ENCODE results near the gene SLC39A10.
"Not testable (repeated sequence)": the region's sequence is repeated elsewhere in the genome, so short reads cannot be mapped to it uniquely, and the experiment has no call there.

Gene SLC39A10

DNA sequence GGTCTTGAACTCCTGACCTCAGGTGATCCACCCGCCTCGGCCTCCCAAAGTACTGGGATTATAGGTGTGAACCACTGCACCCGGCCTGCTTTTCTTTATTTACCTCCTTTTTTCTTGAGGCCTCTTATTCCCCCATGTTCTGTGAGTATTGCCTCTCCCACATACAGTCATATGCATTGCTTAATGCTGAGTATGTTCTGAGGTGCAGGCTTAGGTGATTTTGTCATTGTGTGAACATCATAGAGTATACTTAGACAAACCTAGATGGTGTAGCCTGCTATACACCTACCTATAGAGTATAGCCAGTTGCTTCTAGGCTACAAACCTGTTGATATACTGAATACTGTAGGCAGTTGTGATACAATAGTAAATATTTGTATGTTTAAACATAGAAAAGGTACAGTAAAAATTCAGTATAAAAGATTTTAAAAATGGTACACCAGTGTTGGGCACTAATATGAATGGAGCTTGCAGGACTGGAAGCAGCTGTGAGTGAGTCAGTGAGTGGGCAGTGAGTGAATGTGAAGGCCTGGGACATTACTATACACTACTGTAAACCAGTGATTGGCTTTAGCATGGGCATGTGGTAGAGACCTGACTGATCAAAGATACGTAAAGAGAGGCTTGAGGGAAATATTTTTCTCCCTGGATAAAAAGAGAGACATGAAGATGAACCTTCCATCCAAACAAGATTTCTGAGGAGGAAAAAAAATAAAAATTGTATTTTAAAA is 17.6 kb downstream of the SLC39A10 start:
- DNase-seq, result no peak

DNA sequence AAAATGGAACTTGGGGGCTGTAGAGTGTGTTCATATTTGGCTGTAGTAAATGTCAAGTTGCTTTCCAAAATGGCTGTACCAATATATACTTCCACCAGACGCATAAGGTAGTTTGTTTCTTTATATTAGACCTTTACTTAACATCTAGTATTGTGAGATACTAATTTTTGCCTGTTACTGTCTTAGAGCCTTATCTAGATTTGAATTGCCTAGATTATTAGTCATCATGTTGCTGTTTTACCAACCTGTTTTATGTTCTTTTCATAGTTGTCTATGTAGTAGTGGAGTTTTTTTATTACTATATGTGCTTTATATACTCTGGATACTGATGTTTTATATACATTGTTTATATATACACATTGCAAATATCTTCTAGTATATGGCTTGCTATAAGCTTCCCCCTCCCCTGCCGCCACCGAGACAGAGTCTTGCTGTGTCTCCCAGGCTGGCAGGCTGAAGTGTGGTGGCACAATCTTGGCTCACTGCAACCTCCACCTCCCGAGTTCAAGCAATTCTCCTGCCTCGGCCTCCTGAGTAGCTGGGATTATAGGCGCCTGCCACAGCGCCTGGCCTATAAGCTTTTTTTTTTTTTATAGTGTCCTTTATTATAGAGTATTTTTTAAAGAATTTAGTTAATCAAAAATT is 18.9 kb downstream of the SLC39A10 start:
- no peak for DNase-seq

DNA sequence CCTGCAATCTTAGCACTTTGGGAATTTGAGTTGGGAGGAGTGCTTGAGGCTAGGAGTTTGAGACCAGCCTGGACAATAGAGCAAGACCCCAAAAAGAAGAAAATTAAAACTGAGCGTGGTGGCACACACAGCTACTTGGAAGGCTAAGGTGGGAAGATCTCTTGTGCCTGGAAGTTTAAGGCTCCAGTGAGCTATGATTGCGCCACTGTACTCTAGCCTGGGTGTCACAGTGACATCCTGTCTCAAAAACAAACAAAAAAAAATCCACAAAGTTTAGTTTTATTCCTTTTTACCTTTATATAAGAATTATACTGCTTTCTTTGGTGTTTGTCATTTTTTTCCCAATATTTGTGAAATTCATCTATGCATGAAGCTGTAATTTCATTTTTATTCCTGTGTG is 20.3 kb downstream of the SLC39A10 start:
- no peak for DNase-seq

DNA sequence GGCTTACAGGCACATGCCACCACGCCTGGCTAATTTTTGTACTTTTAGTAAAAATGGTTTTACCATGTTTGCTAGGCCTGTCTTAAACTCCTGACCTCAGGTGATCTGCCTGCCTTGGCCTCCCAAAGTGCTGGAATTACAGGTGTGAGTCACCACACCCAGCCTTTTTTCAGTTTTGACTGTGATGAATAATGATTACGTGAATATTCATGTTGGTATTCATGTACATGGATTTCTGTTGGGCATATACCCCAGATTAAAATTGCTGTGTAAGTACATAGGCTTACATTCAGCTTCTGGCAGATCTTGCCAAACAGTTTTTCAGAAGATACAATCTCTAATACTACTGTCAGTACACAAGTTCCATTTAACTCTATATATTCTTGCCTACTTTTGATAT is 20.9 kb downstream of the SLC39A10 start:
- no peak for DNase-seq

DNA sequence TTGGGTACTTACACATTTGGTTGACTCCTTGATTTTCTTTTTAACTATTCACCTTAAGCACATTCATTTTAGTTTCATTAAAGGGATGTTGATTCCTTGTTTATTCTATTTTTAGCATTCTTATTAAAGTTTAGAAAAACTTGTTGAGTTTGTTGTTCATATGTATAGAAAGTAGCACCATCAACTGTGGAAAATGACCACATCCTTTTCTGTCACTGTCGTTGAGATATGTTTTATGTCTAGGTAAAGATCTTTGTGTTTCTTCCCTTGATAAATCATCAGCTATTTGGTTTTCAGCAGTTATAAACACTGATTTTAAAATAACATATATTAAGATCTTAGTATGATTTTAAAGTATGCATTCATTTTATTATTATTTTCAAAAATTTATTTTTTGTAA is 25.1 kb downstream of the SLC39A10 start:
- no peak for DNase-seq

DNA sequence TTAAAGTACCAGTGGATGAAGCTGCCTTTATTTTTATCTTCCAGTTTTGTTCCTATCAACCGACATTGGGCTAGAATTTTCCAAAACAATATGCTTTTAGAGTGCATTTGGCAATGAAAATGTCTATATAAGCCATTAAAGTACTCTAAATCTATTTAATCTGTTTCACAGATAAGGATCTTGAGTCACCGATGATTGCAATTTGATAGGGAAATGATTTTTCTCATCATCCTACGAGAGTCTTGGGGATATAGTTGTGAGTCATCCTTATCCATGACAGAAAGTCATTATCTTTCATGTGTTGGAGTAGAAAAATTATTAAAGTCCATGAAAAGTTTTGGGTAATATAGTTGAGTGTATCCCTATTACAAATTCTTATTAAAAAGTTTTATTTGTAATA is 26.1 kb downstream of the SLC39A10 start:
- no peak for DNase-seq

DNA sequence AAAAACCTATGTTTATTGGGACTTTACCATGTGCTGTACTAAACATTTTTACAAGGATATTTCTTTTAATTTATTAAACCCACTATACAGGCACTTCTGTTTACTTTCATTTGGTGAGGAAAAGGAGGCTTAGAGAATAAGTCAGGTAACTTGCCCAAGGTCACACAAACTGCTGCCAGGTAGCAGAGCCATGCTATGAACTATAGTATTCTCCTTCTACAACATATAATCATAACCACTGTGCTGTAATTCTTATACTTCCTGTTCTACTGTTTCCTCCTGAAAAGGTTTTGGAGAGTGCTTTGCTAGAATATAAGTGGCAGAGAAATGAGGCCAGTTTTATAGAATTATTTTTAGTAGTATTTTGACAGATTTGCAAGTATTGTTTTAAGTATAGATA is 29.5 kb downstream of the SLC39A10 start:
- no peak for DNase-seq

DNA sequence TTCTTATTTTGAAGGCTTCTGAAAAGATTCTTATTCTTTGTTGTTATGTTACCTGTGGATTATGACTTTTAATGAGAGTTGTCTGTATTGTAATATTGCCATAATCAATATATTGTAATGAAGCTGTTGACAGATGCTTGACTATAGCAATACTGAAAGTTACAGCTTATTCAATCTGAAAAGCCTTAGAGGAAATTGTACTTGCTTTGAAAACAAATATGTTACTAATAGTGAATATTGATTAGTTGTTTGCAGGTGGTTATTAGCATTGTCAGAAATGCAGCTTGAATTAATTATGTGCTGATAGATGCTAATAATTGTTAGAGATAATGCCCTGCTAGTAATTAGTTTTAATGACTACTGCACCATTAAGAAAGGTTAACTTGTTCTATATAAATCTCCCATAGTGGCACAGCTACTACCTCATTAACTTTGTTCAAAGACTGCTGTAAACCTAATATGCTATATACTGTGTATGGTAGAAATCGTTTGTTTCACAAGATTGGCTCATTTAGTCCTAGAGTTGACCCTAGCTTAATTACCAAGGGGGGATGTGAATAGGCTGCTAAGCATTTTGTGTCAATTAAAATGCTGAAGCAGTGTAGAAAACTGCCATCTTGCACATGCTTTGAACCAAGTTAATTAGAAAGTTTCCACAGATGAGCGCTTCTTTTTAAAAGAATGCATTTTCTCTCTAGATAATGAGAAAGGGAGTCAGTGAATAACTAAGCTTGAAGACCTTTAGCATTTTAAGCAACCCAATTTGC is 30.5 kb downstream of the SLC39A10 start:
- DNase-seq, result no peak

DNA sequence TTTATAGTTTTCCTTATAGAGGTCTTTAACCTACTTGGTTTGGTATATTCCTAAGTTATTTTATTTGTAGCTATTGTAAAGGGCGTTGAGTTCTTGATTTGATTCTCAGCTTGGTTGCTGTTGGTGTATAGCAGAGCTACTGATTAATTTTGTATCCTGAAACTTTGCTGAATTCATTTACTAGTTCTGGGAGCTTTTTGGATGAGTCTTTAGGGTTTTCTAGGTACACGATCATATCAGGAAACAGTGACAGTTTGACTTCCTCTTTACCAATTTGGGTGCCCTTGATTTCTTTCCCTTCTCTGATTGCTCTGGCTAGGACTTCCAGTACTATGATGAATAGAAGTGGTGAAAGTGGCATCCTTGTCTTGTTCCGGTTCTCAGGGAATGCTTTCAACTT is 35.5 kb downstream of the SLC39A10 start:
- not testable (repeated sequence) for DNase-seq

DNA sequence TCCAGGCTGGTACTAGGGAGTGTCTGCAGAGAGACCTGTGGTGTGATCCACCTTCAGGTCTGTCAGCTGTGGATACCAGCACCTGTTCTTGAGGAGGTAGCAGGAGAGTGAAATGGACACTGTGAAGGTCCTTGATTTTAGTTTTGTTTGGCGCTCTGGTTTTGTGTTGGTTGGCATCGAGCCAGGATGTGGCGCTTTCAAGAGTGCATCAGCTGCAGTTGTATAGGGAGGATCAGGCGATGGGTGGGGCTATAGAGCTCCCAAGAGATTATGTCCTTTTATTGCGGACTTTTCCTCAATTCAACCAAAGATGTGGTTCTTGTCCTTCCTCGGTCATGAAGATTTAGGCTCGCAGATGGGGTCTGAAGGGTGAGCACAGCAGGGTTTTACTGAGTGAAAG is 37.5 kb downstream of the SLC39A10 start:
- DNase-seq, result no peak

DNA sequence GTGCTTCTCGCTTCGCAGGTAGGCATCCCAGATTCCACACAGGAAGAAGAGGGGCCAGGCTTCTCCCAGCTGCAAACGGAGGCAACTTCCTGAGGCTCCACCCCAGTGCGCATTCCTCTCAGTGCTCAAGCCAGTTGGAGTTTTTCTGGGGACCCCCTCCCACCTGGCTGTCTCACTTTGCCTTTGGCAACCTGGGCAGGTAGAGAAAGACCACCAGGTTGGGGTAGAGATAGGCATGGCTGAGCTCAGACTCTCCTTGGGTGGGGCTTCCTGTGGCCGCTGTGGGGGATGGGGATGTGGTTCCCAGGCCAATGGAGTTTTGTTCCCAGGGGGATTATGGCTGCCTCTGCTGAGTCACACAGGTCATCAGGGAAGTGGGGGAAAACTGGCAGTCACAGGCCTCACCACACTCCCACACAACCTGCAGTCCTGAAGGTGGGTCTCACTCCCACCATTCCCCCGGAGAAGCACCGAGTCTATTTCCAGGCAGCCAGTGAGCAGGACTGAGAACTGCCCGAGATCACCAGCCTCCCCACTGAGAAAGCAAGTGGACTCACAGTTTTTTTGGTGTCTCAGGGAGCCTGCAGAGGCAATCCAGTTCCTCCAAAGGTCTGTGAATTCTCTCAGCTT is 38.1 kb downstream of the SLC39A10 start:
- DNase-seq, result no peak

DNA sequence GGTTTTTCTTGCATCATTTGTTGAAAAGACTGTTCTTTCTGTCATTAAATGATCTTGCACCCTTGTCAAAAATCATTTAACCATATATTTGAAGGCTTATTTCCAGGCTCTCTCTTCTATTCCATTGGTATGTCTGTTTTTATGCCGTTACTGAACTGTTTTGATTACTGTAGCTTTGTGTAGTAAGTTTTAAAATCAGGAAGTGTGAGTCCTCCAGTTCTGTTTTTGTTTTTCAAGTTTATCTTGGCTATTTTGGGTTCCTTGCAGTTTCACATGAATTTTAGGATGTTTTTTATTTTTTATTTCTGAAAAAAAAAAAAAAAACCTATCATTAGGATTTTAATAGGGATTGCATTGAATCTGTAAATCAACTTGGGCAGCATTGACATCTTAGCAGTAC is 39.0 kb downstream of the SLC39A10 start:
- no peak for DNase-seq

DNA sequence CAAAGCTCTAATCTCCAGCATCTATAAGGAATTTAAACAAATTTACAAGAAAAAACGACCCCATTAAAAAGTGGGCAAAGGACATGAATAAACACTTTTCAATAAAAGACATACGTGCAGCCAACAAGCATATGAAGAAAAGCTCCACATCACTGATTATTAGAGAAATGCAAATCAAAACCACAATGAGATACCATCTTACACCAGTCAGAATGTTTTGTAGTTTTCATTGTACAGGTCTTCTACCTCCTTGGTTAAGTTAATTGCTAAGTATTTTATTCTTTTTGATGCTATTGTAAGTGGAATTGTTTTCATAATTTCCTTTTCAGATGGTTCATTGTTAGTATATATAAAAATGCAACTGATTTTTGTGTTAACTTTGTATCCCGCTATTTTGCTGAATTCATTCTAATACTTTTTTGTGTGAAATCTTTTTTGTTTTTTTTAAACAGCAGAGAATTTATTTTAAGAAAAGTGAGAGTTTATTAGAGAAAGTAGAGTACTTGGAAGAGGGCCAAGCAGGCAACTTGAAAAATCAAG is 40.7 kb downstream of the SLC39A10 start:
- DNase-seq, result no peak

DNA sequence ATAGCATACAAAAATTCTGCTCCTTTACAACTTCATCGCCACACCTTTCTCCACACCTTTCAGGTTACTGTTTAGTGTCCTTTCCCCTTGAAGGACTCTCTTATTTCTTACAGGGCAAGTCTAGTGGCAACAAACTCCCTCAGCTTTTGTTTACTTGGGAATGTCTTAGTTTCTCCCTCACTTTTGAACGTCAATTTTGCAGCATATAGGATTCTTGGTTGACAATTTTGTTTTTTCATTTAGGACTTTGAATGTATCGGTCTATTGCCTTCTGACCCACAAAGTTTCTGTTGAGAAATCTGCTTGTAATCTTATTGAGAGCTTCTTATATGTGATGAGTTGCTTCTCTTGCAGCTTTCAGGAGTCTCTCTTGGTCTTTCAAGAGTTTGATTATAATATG is 43.5 kb downstream of the SLC39A10 start:
- no peak for DNase-seq

DNA sequence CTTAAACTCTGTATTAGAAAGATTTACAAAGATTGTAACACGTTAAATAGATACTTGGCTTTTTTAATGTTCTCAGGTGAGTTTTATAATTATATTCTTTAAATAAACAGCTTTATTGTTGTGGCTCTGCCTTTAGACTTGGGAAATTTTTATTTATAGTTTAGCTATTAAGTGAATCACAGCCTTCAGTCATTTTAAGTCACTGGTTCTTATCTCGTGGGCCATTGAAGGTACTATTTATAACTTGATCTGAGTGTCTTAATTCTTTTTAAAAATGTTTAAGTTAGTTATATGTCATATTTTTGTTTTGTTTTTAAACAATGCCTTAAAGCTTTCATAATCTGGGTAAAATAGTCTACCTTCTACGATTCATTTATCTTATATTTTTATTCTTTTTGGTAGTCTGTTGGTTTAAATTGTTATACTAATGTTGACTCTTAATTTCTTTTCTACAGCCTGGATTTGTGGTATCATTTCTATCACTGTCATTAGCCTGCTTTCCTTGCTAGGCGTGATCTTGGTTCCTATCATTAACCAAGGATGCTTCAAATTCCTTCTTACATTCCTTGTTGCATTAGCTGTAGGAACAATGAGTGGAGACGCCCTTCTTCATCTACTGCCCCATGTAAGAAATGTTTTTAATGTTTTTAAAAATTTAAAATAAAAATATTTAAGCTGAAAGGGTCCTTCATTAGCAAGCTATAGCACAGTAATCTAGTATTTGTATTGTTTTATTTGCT is 49.3 kb downstream of the SLC39A10 start:
- DNase-seq, result no peak

DNA sequence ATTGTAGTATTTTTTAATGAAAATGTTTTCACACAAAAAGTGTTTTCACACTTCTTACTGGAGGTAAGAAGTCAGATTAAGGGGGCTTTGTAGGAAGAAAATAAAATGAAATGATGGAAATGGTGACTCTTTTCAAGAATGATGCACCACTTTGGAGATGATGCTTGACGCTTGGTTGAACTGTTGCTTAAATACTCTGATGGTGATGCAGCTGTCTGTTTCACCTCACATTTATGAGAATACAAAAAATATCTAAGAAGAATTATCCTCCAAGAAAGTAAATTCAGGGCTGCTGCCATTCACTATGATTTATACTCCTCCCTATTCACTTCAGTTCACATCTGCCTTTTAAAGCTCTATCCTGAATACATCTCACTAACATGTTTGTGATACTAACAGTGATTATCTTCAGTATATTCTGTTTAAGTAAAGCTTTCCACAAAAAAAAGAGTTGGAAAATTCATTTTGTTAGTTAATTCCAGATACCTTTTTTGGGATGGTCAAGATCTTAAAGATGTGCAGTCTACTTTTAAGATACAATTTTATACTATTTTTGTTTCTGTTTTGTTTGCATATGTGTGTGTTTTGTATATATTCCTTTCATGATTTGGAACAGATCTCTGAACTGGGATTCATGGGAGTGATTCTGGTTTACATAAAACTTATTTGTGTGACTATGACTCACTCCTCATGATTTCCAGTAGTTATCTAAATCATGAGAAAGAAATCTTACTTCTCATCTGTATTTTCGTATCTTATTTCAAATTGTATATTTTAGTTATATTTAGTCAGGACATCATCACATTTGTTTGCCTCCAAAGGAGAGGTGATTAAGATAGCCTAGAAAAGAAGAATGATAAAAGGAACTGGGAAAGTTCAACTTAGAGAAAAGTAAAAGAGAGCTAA is 53.1 kb downstream of the SLC39A10 start:
- no peak for DNase-seq

DNA sequence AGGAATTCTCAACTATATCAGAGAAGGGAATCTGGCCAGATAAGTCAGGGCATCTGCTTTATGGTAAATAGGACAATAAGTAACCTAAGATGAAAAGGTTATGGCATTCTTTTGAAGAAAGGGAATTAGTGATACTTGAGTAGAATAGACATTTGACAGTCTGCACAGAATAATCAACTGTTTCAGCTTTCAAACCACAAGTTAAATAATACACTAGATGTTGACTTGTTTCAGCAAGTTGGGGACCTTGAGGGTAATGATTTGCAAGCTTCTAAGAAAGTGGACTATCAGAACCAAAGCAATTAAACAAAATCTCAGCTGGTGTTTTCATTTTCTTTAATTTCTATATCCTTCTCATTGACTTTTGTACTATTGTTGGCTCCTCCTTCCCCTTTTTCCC is 54.5 kb downstream of the SLC39A10 start:
- no peak for DNase-seq

DNA sequence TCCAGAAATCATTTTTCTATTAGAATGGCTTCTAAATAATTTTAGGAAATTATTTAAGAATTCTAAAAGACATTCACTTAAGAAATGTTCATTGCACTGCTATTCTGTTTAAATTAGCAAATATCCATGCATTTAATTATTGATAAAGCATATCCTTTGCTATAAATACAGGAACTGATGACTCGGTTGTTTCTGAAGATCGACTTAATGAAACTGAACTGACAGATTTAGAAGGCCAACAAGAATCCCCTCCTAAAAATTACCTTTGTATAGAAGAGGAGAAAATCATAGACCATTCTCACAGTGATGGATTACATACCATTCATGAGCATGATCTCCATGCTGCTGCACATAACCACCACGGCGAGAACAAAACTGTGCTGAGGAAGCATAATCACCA is 59.4 kb downstream of the SLC39A10 start:
- DNase-seq, result no peak

DNA sequence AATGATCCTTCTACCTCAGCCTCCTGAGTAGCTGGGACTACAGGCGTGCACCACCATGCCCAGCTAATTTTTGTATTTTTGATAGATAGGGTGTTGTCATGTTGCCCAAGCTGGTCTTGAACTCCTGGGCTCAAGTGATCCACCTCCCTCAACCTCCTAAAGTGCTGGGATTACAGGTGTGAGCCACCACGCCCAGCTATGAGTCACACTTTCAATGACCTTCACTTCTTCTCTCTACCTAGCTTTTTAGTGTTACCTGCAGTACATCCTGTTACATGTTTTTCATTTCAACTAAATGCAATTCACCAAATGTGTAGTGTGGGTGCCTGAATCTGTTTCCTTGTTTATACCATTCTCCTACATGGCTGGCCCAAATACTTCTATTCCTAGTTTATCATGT is 64.0 kb downstream of the SLC39A10 start:
- no peak for DNase-seq

DNA sequence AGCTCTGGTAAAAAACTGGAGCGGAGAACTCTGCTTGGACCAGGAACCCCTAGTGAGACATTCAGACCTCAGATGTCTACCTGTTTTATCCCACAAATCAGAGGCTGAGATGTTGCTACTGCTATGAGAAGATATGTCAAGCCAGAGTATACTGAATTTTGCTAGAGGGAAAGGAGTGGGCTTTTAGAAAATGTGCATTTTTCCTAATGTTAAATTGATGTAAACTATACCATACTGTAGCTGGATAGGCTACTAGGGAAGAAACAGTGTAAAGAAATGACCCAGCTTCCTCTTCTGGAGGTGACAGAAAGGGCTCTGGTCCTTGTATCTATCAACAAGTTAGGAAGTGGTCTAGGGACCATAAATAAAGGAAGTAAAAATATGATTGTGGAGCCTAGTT is 65.0 kb downstream of the SLC39A10 start:
- DNase-seq, result no peak

DNA sequence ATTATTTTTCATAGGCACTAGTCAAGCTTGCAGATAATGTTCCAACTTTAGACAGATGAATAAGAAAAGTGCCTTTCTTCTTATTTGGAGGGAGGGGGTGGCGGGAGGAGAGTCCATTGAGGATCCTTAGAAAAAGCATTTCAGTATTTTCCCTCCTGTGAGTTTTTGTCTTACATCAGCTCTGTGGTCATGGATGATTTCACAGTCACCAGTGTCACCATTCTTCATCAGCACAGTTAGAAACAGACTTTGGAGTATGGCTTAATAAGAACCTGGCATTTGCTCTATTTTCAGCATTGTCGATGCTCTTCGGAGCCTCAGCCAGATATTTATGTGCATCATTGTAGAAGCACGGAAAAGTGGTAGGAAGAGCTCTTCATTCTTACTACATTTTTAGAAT is 70.1 kb downstream of the SLC39A10 start:
- DNase-seq, result no peak

DNA sequence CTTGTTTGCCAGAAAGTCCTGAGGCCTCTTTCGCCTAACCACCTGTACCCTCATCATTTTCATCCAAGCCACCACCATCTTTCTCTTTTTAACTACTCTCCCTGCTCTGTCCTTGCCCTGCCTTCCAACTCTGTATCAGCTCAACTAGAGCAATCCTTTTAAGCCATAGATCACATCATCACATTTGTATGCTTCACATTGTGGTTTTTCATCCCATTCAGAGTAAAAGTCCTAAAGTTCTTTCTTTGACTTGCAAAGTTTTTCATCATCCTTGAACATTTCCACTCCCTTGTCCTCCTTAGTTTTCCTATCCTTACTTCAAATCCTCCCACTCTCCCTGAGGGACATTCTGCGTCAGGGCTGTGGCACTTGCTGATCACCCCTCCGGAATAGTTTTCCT is 73.9 kb downstream of the SLC39A10 start:
- no peak for DNase-seq

All from stimulated activated CD4-positive, alpha-beta T cell treated with anti-CD3 and anti-CD28 coated beads, Interleukin-4, amount 100 ng/mL, for 24 hours (primary cell).